ENCODE measurements around the gene ARMC12.

ARMC12 gene

DNA sequence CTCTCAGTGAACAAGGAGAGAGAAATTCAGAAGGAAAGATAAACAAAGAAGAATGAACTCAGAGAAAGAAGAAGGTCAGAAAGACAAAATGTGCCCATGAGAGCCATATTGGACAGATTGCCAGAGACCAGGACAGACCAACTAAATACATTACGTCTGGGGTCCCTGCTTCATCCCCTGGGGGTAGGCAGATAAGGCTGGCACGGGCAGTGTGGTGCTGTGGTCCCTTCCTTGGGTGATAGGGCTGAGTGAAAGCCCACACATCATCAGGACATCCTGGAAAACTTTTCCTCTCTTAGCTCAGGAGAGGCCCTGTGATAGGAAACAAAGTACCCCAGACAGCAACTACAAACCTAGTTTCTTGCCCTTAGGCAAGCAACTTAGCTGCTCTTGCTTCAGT is 13.2 kb upstream of the ARMC12 start:
- TF ChIP-seq, protein P1, sequence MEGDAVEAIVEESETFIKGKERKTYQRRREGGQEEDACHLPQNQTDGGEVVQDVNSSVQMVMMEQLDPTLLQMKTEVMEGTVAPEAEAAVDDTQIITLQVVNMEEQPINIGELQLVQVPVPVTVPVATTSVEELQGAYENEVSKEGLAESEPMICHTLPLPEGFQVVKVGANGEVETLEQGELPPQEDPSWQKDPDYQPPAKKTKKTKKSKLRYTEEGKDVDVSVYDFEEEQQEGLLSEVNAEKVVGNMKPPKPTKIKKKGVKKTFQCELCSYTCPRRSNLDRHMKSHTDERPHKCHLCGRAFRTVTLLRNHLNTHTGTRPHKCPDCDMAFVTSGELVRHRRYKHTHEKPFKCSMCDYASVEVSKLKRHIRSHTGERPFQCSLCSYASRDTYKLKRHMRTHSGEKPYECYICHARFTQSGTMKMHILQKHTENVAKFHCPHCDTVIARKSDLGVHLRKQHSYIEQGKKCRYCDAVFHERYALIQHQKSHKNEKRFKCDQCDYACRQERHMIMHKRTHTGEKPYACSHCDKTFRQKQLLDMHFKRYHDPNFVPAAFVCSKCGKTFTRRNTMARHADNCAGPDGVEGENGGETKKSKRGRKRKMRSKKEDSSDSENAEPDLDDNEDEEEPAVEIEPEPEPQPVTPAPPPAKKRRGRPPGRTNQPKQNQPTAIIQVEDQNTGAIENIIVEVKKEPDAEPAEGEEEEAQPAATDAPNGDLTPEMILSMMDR (IDR thresholded peaks at IDR 0.05), result no peak

DNA sequence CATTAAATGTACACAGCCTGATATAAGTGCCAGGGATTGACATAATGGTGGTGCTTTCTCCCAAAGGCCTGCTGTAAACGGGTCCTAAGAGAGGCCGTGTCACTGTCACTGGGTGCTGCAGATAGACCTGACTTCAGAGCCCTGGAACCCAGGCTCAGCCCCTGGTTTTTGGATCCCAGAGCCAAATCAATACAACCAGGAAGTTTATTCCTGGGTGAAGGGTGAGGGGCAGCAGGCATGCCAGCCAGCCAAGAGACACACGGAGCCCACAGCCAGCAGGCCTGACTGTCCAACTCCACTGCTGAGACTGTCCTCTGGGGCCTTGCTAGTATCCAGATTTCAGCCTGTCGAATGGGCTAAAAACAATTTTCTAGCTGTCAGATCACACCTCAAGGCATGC is 12.8 kb upstream of the ARMC12 start:
- TF ChIP-seq, protein P1 (IDR thresholded peaks at IDR 0.05), result no peak

DNA sequence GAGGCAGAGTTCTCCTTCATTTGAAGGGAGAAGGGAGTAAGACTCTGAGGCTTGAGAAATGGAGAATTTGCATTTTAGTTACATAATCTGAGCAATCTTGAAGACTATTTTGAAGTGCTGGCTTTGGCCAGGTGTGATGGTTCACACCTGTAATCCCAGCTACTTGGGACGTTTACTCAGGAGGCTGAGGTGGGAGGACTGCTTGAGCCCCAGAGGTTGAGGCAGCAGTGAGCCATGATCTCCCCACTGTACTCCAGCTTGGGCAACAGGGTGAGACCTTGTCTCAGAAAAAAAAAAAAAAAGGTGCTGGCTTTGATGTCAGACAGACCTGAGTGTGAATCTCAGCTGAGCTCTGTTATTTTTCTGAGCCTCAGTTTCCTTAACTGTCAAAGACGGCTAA is 12.4 kb upstream of the ARMC12 start:
- TF ChIP-seq, protein P1 (IDR thresholded peaks at IDR 0.05), result no peak

DNA sequence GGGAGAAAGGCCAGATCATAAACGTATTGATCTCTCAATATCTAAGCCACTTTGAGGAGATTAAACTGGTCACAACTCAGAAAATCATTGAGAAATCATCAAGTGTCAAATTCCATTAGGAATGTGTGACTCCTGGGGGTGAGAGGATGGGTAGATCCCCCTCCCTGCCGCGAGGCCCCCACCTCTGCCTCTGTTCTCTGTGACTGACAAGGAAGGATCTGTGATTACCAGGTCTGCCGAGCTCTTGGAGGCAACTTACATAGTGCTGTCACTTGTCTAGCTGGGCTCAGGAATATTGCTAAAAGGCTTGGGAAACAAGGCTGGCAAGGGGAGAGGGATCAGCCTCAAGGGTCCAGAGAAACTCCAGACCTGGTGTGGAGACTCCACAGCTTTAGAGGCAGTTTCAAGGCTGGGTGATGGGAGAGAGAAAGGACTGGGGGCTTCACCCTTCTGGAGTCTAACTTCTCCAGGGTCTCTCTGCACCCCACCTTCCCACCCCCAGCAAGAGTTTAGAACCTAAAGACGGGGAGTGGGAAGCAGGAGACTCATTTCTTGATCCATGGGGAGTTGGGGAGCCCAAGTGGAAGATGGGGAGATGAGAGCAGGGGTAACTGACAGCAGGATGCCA is 11.6 kb upstream of the ARMC12 start:
- TF ChIP-seq, protein P1 (IDR thresholded peaks at IDR 0.05), result no peak

DNA sequence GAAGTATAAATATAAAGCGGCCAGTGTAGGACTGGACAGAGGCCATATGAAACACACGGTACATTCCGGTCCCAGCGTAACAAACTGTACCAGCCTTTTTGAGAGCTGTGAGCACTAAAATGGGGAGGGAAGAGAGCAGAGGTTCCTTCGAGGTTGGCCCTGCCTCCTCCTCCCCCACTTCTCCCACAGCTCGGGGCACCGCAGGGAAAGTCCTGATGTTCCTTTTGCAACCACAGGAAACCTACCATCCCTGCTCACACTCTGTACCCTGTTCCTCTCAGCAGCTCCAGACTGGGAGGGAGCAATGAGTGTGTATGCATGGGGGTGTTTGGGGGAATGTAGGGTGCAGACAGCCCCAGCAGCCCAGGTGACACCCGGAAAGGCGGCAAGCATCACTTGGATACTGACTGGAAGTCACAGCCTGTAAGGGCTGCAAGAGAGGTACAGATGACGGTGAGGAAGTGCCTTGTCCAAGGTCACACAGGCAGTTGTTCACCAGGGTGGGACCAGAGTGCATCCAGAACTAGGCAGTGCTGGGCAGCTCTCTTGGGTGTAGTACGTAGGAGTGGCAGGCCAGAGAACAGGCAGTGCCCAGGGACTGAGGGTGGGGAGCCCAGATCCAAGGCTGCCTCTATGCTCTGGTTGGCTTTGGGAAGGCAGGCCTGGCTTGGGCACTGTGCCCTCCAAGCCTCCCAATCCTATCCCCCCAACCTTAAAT is 11.0 kb upstream of the ARMC12 start:
- TF ChIP-seq, protein P1 (IDR thresholded peaks at IDR 0.05), result no peak

DNA sequence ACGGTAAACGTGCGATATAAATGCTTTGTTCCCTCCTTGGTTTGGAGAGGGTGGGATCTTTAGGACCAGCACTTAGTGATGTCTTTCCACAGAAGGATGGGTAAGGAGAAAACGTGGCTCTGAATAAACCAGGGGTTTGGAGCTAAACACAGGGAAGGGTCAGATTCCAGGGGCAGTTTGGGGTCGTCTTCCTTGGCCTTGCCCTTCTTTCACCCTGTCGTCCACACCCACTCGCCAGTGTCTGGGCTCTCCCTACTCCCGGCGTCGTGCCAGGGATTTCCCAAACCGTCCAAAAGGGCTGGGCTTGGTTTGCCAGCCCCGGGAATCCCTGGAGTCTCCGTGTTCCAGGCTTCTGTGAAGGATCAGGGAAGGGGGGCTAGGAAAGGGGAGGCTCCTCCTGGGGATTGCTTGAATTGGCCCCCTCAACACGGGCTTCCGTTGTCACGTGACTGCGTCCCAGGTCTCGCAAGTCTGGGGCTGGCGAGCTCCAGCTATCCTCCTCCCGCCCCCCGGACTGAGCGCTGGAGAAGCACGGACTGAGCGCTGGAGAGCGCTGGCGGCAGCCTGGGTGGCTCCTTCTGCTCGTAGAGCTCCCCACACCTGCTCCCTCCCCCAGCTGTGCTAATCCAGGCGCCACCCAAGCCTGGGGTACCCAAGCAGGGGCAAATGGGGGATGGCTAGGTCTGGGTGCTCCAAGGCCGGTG is 9.4 kb upstream of the ARMC12 start:
- TF ChIP-seq, protein P1 (IDR thresholded peaks at IDR 0.05), result no peak

DNA sequence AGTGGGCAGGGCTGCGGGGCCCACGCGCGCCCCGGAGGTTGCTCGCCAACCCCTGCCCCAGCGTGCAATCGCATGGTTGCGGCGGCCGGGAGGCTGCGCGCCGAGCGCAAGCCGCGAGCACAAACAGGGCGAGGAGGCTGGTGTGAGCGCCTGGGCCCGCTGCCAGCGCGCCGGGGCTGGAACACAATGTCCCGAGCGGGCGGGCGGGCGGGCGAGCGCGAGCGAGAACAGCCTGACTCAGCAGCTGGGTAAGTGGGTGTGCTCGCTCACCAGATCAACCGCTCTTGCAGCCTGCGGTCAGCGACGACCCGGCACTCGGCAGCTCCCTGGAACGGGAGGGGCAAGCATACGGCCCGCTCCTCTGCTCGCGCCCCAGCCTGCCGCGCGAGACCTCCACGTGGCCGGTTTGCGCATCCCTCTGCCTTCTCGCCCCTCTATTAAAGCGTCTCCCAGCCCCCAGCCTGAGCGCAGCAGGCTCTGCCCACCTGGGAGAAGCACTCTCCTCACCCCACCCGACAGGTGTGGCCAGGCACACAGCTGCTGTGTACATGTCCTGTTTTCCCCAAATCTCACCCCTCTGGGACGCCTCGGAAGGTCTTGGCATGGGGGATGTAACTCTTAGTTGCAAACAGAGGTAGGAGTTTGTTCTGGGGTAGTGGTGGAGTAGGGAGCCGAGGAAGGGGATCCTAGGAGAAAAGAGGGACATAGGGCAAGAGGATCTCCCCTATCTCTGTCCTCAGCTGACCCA is 8.7 kb upstream of the ARMC12 start:
- TF ChIP-seq, protein P1 (IDR thresholded peaks at IDR 0.05), result no peak

Data from LNCAP (cell line).